Central memory CD8-positive, alpha-beta T cell (primary cell): ENCODE measurements around the gene GUCY2C.

ENCODE experiments used
- ATAC-seq: fragments of 150-1000 bp; cut with Tn5 transposase; replicated peaks from 2 replicates; pipeline ENCODE4 v1.10.0; 2022; ENCODE audit warnings: mild to moderate bottlenecking, moderate FRiP score, moderate number of reproducible peaks; ENCODE audit not compliant: poor library complexity, severe bottlenecking; ENCODE audit errors: extremely low read depth
- DNase-seq, 2 donors: peaks; one replicate each; pipeline ENCODE4 v3.0.0; 2021; ENCODE audit warnings: low spot score in 2 of 2
- H3K27ac Mint-ChIP-seq: one replicate; pipeline ENCODE4 v1.8.0; 2022; ENCODE audit warnings: low read depth, mild to moderate bottlenecking, moderate library complexity, mixed read lengths
- H3K27me3 Mint-ChIP-seq: one replicate; pipeline ENCODE4 v1.8.0; 2022; ENCODE audit warnings: mixed read lengths
- H3K36me3 Mint-ChIP-seq: one replicate; pipeline ENCODE4 v1.8.0; 2022; ENCODE audit warnings: mild to moderate bottlenecking, moderate library complexity, mixed read lengths; ENCODE audit not compliant: insufficient read depth
- H3K4me1 Mint-ChIP-seq: one replicate; pipeline ENCODE4 v1.8.0; 2022; ENCODE audit warnings: mixed read lengths
- H3K4me3 Mint-ChIP-seq: one replicate; pipeline ENCODE4 v1.8.0; 2022; ENCODE audit warnings: mild to moderate bottlenecking, moderate library complexity, mixed read lengths
- H3K9me3 Mint-ChIP-seq: one replicate; pipeline ENCODE4 v1.8.0; 2022; ENCODE audit warnings: mixed read lengths

The GUCY2C gene

DNA sequence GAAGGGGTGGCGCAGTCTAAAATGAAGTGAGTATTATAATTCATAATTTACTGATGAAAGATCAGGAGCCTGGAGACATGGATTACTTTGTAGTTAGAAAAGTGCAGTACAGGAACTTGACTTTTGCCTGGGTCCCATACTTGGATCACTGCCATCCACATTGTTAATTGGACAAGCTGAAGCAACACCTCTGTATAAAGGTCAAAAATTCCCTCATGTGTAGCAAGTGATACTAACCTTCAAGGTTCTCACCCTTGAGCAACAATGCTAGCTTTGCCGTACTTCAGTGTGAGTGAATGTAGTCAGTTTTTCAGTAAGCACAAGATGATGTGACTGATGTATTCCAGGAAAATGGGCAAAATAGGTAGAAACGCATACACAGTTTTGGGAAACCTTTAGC, 84.1 kb downstream of the GUCY2C start:
- Mint-ChIP-seq H3K27ac (no peak overlapping the region), H3K9me3 (peaks cover 10% of the 10 kb centered on the region), H3K4me3 (no peak overlapping the region)

DNA sequence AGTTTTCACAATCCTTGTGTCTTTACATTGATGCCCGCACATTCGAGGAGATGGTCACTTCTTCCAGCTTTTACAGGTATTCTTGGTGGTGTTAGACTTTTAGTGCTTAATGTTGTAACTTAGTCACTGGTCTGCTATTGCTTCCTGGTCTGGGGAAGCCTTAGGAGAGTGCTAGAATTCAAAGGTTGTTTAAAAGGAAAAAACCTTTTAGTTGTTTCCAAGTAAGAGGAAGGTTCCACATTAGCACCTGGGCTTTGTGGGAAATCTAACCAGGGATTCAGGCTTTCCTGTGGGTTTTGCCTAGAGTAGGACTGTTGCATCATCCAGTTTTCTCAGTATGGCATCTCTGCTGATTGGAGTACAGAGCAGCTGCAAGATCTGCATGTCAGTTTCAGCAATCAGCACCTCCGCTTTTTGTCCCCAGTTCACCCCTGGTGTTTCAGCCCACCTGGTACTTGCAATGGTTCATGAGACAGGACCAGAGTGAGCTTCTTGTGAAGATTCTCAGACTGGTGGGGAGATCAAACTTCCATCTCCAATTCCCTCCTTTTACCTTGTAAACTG, 84.7 kb downstream of the GUCY2C start:
- Mint-ChIP-seq H3K27ac (no peak overlapping the region), H3K27me3 (peaks cover 47% of the 10 kb centered on the region), H3K4me1 (no peaks in the 10 kb centered on the region), H3K36me3 (peaks cover 3% of the 10 kb centered on the region), H3K9me3 (peaks cover 10% of the 10 kb centered on the region), H3K4me3 (no peak overlapping the region)
- DNase-seq, result no peak
- no peak for ATAC-seq

More for the DNA sequence above, 84.1 kb downstream of the GUCY2C start:
- DNase-seq, result no peak
- Mint-ChIP-seq H3K4me1 (no peaks in the 10 kb centered on the region), H3K36me3 (peaks cover 3% of the 10 kb centered on the region), H3K27me3 (peaks cover 52% of the 10 kb centered on the region)
- ATAC-seq, result no peak

DNA sequence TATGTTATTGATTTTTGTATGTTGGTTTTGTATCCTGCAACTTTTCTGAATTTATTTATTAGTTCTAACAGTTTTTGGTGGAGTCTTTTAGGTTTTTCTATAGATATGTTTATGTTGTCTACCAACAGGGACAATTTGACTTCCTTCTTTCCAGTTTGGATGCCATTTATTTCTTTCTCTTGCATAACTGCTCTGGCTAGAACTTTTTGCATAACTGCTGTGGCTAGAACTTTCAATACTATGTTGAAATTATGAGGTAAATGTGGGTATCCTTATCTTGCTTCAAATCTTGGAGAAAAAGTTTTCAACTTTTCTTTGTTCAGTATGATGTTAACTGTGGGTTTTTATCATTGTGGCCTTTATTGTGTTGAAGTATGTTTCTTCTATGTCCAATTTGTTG, 88.8 kb downstream of the GUCY2C start:
- H3K36me3 Mint-ChIP-seq, result peaks cover 3% of the 10 kb centered on the region
- H3K4me3 Mint-ChIP-seq, result no peak overlapping the region
- H3K4me1 Mint-ChIP-seq, result no peaks in the 10 kb centered on the region
- H3K27ac Mint-ChIP-seq, result no peak overlapping the region
- peaks cover 36% of the 10 kb centered on the region for H3K27me3 Mint-ChIP-seq
- peaks cover 21% of the 10 kb centered on the region for H3K9me3 Mint-ChIP-seq
- DNase-seq, result no peak
- no peak for ATAC-seq

DNA sequence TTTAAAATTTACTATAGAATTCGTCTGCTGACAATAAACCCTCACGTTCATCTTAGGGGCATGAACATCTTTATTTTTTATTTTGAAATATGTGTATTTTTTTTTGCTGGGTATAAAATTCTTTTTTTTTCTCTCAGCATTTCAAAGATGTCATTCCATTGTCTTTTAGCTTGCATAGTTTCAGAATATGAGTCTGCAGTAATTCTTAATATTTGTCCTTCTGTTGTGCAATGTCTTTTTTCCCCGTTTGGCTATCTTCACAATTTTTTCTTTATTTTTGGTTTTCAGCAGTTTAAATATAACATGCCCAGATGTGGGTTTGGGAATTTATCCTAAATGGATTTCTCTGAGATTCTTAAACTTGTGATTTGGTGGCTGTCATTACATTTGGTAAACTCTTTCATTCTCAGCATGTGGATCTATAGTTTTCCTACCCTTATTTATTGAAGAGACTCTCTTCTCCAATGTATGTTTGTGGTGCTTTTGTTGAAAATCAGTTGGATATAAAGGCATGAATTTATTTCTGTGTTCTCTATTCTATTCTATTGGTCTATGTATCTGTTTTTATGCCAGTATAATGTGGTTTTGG, 90.9 kb downstream of the GUCY2C start:
- ATAC-seq, result no peak
- Mint-ChIP-seq H3K4me1 (no peaks in the 10 kb centered on the region), H3K9me3 (peaks cover 21% of the 10 kb centered on the region), H3K27ac (no peak overlapping the region), H3K4me3 (no peak overlapping the region), H3K27me3 (peaks cover 35% of the 10 kb centered on the region), H3K36me3 (peaks cover 3% of the 10 kb centered on the region)
- DNase-seq, result no peak

DNA sequence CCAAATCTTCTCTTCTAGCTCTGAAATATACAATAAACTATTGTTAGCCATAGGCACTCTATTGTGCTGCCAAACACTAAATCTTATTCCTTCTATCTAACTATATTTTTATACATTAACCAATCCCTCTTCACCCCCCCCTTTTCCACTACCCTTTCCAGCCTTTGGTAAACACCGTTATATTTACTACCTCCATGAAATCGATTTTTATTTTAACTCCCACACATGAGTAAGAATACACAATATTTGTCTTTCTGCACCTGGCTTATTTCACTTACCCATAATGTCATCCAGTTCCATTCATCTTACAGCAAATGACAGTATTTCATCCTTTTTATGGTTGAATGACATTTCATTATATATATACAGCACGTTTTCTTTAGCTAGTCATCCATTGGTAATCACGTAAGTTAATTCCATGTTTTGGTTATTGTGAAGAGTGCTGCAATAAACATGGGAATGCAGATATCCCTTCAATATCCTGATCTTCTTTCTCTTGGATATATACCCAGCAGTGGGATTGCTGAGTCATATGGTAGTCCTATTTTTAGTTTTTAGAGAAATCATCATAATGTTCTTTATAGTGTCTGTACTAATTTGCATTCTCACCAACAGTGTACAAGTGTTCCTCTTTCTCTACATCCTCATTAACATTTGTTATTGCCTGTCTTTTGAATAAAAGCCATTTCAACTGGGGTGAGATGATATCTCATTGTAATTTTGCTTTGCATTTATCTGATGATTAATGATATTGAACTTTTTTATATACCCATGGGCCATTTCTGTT, 94.5 kb downstream of the GUCY2C start:
- H3K4me3 Mint-ChIP-seq, result no peak overlapping the region
- H3K27me3 Mint-ChIP-seq, result peaks cover 44% of the 10 kb centered on the region
- H3K4me1 Mint-ChIP-seq, result no peaks in the 10 kb centered on the region
- H3K9me3 Mint-ChIP-seq, result peaks cover 25% of the 10 kb centered on the region
- no peak for DNase-seq
- no peak for ATAC-seq
- H3K27ac Mint-ChIP-seq, result no peak overlapping the region
- H3K36me3 Mint-ChIP-seq, result no peaks in the 10 kb centered on the region

DNA sequence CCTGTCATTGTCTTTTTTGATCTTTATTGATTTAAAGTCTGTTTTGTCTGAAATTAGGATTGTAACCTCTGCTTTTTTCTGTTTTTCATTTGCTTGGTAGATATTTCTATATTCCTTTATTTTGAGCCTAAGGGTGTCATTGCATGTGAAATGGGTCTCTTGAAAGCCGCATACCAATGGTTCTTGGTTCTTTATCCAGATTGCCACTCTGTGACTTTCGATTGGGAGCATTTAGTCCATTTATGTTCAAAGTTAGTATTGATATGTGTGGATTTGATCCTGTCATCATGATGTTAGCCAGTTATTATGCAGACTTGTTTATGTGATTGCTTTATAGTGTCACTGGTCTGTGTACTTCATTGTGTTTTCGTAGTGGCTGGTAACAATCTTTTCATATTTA, 98.9 kb downstream of the GUCY2C start:
- H3K4me1 Mint-ChIP-seq, result no peaks in the 10 kb centered on the region
- peaks cover 41% of the 10 kb centered on the region for H3K27me3 Mint-ChIP-seq
- no peak overlapping the region for H3K27ac Mint-ChIP-seq
- H3K9me3 Mint-ChIP-seq, result peaks cover 14% of the 10 kb centered on the region
- H3K4me3 Mint-ChIP-seq, result no peak overlapping the region
- DNase-seq, result no peak
- no peaks in the 10 kb centered on the region for H3K36me3 Mint-ChIP-seq
- no peak for ATAC-seq

DNA sequence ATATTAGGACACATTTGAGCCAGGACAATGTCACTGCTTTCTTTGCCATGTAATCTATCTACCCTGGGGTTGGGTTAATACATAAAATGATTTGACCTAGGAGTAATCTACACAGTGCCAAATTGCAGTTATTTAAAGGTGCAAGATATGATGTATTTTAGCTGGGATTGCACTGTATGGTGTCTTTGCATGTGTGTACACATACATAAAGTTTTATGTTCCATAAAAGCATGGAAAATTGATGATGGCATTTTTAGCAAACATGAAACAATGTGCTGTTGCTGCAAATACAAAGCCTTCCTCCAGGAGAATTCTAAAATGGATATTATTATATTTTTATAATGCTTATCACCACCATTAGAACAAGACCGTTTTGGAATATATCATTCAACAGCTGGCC, 104.7 kb downstream of the GUCY2C start:
- H3K36me3 Mint-ChIP-seq, result no peaks in the 10 kb centered on the region
- no peak overlapping the region for H3K27ac Mint-ChIP-seq
- DNase-seq (no peak), ATAC-seq (no peak)
- H3K27me3 Mint-ChIP-seq, result peaks cover 18% of the 10 kb centered on the region
- H3K4me1 Mint-ChIP-seq, result no peaks in the 10 kb centered on the region
- H3K4me3 Mint-ChIP-seq, result no peak overlapping the region
- no peaks in the 10 kb centered on the region for H3K9me3 Mint-ChIP-seq

DNA sequence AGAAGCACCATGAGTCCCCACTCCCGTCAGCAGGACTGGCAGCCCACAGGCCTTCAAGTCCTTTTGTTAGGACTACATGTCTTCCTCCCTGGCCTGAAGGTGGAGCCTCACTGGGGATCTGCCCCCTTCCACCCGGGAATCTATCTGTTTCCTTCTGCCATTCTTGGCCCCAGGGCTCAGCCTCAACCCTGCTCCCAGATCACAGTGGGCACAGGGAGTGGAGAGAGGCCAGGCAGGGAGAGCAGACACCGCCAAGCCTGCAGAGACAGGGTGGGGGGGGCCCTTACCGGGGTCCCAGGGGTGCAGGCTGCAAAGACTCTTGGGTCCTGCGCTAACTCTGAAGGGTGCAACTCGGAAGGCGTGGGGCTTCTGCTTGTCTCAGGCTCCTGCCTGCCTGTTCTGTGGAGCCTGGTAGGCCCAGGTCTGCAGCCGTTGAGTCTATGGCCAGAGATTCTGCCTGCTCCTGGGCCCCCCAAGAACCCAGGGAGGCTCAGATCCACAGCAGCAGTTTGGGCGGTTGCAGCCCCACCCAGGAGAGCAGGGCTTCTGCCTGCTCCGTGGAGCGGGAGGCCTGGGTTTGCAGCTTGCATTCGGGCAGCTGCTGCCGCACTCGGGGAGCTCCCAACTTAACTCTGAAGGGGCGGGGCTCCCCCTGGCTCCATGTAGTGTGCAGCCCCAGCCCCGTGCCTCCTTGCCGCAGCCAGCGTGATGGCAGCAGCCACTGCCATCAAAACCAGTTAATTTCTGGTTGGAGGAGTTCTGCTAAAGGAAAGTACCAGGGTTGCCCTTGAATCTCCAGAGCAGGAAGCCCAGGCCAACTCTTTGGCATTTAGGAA, 107.0 kb downstream of the GUCY2C start:
- ATAC-seq (no peak), DNase-seq (no peak)
- Mint-ChIP-seq H3K4me3 (no peak overlapping the region), H3K4me1 (no peaks in the 10 kb centered on the region), H3K36me3 (no peaks in the 10 kb centered on the region), H3K27ac (no peak overlapping the region), H3K27me3 (no peaks in the 10 kb centered on the region), H3K9me3 (no peaks in the 10 kb centered on the region)

DNA sequence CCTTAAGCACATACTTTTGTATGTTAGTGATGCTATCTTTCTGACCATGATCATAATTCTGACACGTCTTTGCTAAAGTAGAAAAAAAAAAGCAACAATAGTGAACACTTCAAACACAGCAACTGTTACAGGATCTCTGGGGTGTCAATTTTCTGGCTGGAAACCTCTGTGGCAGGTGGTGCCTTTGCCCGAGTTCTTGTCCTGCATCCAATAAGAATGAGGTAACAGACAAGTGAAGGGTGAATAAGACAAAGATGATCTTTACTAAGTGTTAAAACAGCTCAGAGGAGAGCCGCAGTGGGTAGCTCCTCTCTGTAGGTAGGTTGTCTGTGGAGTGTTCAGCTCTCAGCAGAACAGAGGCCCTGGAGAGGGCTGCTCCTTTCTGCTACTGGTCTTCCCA, 107.8 kb downstream of the GUCY2C start:
- no peaks in the 10 kb centered on the region for H3K36me3 Mint-ChIP-seq
- DNase-seq (no peak), ATAC-seq (no peak)
- H3K4me3 Mint-ChIP-seq, result no peak overlapping the region
- no peaks in the 10 kb centered on the region for H3K9me3 Mint-ChIP-seq
- H3K4me1 Mint-ChIP-seq, result no peaks in the 10 kb centered on the region
- no peak overlapping the region for H3K27ac Mint-ChIP-seq
- no peaks in the 10 kb centered on the region for H3K27me3 Mint-ChIP-seq

DNA sequence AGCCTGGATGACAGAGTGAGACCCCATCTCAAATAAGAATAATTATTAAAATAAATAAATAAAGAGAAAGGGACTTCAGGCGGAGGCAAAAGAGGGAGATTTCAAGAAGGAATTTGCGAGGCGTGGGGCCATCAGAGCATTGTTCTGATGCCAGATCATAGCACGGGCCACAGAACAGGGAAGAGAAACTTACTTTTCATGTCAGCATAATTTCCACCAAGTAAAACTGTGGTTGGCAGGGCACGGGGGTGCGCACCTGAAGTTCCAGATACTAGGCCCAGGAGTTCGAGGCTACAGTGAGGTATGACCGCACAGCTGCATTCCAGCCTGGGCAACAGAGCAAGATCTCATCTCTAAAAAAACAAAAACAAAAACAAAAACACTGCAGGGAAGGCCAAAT, 117.8 kb downstream of the GUCY2C start:
- Mint-ChIP-seq H3K9me3 (no peaks in the 10 kb centered on the region), H3K27me3 (peaks cover 9% of the 10 kb centered on the region), H3K4me3 (no peak overlapping the region), H3K36me3 (peaks cover 4% of the 10 kb centered on the region), H3K27ac (no peak overlapping the region), H3K4me1 (peaks cover 24% of the 10 kb centered on the region)
- ATAC-seq (no peak), DNase-seq (no peak)

DNA sequence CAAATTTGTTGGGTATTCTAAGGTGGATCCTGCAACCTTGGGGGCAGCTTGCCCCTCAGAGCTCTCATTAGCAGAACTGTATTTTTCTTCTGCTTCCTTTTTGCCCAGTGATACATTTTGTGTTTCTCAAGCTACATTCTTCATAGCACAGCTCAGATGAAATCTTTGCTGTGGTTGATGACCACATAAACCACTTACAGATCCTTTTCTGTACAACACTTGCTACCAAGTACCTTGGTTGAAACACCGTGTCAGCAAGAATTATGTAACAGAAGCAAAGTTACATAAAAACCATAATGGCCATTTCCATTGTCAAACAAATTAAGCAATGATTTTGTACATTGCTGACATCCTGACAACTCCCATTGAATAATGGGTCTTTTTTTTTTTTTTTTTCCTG, 119.1 kb downstream of the GUCY2C start:
- H3K9me3 Mint-ChIP-seq, result no peaks in the 10 kb centered on the region
- no peak overlapping the region for H3K27ac Mint-ChIP-seq
- DNase-seq (no peak), ATAC-seq (peak; percentile 91)
- peak overlapping the region; percentile 14 for H3K4me3 Mint-ChIP-seq
- H3K4me1 Mint-ChIP-seq, result peaks cover 24% of the 10 kb centered on the region
- H3K36me3 Mint-ChIP-seq, result peaks cover 4% of the 10 kb centered on the region
- peaks cover 16% of the 10 kb centered on the region for H3K27me3 Mint-ChIP-seq

DNA sequence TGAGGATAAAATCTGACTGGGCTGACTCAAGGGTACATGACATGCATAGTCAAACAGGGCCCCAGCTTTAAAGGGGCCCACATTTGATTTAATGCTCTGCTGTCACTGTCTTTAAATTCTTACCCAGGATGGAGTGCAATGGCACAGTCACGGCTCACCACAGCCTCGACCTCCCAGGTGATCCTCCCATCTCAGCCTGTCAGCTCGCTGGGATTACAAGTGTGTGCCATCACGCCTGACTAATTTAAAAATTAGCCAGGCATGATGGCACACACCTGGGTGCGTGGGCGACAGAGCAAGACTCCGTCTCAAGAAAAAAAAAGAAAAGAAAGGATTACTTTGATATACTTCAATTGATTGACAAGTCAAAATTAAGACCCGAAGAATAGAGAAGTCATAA, 119.5 kb downstream of the GUCY2C start:
- no peak for DNase-seq
- Mint-ChIP-seq H3K27me3 (peaks cover 16% of the 10 kb centered on the region), H3K27ac (no peak overlapping the region), H3K9me3 (no peaks in the 10 kb centered on the region), H3K36me3 (peaks cover 4% of the 10 kb centered on the region), H3K4me3 (peak overlapping the region; percentile 14), H3K4me1 (peaks cover 24% of the 10 kb centered on the region)
- no peak for ATAC-seq
